MM.1S (cell line): ENCODE measurements around the gene COA5.

Source experiments
- CTCF ChIP-seq: fragments of 300-600 bp; sonication (generic); IDR thresholded peaks from 2 replicates; pipeline ENCODE4 v1.5.1; 2016; ENCODE audit warnings: antibody characterized with exemption, low read length, mixed read lengths
- EZH2 ChIP-seq: fragments of 300-600 bp; sonication (generic); optimal IDR thresholded peaks from 2 replicates; pipeline ENCODE3; 2017; ENCODE audit warnings: low read depth, mild to moderate bottlenecking, antibody characterized with exemption, low read length, mixed read lengths
- EZH2phosphoT487 ChIP-seq: fragments of 300-600 bp; sonication (generic); IDR thresholded peaks from 2 replicates; pipeline ENCODE4 v1.6.1; 2018; ENCODE audit warnings: antibody characterized with exemption, low read length

- TF ChIP-seq CTCF, result no peak
- TF ChIP-seq EZH2, result no peak
- no peak for TF ChIP-seq EZH2phosphoT487
Measured at GRCh38 chr2:98632351-98632750, 24.0 kb upstream of the COA5 start.
